Stimulated activated CD4-positive, alpha-beta T cell treated with anti-CD3 and anti-CD28 coated beads, Interleukin-4, amount 100 ng/mL, for 4 hours (primary cell): ENCODE measurements around the gene UBN1.
"Not testable (repeated sequence)": the region's sequence is repeated elsewhere in the genome, so short reads cannot be mapped to it uniquely, and the experiment has no call there.

ENCODE experiments used
- DNase-seq, 2 experiments: peaks; one replicate each; pipeline ENCODE4 v3.0.0-alpha.2; 2020

Gene UBN1

GRCh38 chr16:4910828-4911227, 63.5 kb downstream of the UBN1 start:
- no peak for DNase-seq

DNA sequence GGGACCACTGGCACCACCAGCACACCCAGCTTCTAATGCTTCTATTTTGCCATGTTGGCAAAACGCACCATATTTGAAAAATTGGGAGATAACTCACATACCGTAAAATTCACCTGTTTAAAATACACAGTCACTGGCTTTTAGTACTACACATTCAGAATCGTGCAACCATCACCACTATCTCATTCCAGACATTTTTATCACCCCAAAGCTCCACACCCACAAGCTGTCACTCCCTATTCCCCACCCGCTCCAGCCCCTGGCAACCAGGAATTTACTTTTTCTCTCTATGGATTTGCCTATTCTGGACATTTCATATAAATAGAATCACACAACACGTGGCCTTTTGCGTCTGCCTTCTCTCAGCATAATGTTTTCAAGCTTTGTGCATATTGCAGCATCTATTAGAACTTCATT, 64.7 kb downstream of the UBN1 start:
- no peak for DNase-seq

DNA sequence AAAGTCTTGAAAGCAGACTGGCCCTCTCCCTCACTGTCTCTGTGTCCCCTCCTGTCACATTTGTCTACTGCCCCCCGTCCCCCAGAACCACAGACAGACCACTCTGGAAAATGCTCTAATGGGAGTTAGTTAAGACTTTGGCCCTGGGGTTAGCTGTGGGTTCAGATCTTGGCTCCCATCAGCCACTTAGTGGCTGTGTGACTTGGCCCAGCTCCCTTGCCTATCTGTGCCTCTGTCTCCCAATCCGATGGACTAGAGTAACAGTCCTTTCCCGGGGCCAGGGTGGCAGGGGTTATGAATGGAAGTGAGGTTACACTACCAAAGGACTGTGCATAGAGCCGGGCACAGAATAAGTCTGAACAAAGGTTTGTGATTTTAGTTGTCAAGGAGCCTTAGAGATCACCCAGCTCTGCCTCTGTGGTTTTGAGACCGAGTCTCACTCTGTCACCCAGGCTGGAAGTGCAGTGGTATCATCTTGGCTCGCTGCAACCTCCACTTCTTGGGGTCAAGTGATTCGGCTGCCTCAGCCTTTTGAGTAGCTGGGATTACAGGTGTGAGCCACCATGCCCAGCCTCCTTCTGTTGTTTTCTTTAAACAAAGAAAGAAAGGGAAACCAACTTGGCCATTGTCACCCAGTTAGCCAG, 66.0 kb downstream of the UBN1 start:
- DNase-seq = no peak

DNA sequence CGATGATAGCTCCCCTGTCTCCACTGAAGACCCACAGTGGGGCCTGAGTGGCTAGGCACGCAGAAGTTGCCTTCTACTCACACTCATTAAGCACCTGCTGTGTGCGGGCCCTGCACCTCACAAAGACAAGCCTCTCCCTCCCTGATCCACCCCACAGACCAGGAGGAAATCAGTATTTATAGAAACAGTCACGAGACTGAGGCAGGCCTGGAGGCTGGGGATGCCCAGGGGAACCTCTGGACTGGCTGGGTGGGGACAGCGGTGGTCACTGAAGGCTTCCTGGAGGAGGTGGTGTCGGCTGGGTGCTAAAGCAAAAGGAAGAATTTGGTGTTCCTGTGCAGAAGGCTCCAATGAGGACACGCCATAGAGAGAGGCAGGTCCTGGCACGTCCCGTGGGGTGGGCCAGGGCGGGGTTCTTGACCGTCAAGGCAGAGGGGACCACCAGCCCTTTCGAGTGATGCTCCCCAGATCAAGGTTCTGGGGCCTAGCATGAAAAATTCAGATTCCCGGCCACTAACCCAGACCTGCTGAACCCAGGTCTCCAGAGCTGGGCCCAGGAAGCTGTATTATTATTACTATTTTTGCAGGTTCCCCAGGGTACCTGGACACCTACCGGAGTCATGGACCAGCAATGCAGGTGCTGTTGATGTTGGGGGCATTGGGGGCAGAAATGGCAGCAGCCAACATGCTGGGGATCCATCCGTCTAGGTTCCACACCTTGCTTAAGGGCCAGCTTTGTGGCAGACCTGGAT, 66.7 kb downstream of the UBN1 start:
- no peak for DNase-seq

DNA sequence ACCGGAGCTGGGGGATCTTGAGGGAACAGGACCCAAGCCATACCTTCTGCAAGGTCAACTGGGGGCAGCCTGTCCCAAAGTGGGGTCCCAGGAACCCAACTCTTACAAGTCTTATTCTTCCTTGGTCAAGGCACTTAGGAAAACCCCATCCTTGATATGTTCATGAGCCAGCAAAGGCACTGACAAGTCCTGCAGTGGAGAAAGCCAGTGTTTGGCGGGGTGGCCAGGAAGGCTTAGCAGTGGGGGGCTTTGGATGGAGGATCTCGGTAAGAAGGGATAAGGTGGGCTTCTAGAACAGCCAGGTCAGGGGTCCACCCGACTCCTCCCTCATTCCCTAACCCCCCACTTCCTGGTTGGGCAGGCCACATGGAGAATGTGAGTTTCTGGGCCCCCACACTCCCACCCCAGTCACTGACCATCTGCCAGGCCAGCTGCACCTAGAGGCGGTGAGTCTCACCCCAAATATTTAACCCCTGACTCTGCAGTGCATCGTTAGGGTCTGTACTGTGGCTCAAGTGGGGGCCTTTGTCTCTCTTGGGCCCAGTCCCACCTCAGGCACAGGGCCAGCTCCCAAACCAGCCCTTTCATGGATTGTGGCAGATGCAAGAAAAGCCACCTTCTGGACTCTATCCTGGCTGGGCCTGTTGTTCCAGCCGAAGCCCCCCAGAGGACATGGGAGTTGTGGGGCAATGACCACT, 67.4 kb downstream of the UBN1 start:
- DNase-seq = no peak

GRCh38 chr16:4915226-4915761, 68.0 kb downstream of the UBN1 start:
- DNase-seq = no peak

DNA sequence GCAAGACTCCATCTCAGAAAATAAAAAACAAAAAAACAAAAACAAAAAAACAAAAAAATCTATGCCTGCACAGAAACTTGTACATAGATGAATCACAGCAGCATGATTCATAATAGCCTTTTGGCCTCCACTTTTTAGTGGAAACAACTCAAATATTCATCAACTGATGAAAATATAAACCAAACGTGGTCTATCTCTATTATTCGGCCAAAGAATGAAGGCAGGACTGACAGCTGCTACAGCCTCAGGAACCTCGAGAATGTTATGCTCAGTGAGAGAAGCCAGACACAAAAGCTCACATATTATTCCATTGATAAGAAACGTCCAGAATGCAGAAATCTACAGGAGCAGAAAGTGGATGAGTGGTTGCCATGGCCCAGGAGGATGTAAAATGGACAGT, 69.8 kb downstream of the UBN1 start:
- no peak for DNase-seq

DNA sequence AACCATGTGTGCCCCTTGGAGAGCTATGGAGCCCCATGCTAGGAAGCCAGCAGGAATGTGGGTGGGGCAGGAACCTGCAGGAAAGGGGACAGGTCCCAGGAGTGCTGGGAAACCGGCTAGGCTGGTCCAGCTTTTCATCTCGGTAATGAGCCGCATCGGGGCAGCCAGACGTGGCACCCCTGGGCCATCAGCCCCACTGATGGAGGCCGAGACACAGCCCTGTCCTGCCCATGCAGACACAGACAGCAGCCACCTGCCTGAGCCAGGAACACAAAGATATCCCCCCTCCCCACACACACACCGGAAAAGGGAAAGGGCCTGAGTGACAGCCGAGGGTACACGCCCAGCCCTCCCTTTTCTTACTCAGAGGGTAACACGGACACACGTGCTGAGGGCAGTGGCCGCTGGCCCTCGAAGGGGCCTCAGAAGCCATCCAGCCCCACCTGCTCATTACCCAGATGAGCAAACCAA, 71.5 kb downstream of the UBN1 start:
- DNase-seq = no peak

- DNase-seq = no peak
Measured at GRCh38 chr16:4920826-4921225, 73.5 kb downstream of the UBN1 start.

DNA sequence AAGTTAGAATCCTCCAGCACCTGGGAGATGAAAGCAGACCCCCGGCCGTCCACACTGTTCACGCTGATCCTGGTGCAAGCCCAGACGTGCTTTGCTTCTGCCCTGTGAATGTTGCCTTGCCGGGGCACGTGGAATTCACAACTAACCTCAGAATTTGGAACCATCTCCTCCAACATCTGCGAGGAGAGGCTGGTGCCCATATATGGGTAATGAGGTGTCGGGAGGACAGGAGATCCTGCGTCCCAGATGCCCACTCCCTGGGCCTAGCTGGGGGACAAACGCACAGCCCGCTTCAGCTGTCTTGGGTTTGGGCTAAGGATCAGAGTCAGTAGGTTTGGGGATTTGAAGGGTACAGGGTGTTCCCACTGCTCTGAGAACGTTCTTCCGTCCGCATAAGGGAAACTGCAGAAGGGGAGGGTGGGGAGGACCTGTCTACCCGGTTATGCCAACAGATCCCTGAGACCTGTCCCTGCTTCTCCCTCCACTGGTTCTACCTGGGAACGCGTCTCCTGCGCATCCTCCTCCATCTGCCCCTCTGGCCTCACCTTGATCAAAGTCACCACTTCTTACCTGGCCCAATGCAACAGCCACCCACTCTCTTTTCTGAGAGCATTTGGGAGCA, 75.6 kb downstream of the UBN1 start:
- DNase-seq = no peak

GRCh38 chr16:4923853-4924252, 76.6 kb downstream of the UBN1 start:
- DNase-seq = no peak

DNA sequence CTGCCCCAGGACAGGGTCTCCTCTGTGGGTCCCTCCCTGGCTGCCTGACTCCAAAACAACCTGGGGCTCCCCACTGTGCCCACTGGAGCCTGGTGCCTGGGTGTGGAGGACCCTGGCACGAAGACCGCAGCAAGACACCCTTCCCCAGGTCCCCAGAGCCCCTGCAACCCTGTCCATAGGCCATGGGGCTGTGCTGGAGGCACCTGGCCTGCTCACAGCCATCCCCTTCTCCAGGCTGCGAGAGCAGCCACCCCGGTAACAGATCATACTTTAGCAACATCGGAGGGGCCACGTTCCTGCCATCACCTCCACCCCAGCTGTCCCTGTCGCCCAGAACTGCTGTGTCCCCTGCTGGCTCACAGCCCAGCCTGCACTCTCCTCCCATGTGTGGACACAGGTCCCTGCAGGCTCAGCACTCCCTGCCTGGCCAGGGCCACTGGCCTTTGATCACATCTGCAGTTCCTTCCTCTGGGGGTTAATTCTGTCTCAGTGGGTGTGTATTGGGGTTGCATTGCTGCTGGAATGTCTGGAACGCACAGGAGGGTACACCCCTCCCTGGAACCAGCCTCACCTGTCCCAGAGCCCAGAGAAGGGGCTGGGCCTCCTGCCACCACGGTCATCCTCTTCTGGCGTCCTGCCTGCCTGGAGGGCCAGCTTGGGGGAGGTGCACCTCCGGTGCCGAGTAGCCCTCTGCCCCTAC, 77.5 kb downstream of the UBN1 start:
- DNase-seq = no peak

DNA sequence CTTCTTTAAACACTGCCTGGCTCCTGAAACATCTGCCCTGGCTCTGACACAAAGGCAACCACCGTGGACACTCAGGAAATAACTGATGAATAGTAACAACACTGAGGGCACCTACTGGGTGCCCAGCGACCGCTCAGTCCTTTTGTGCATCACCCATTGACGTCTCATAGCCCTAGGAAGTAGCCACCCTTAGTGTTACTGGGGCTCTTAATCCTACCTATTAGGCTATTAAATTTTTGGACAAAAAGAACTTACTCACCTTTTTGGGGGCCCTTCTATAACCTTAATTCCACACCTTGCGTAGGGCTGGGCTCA, 78.0 kb downstream of the UBN1 start:
- DNase-seq = no peak

DNA sequence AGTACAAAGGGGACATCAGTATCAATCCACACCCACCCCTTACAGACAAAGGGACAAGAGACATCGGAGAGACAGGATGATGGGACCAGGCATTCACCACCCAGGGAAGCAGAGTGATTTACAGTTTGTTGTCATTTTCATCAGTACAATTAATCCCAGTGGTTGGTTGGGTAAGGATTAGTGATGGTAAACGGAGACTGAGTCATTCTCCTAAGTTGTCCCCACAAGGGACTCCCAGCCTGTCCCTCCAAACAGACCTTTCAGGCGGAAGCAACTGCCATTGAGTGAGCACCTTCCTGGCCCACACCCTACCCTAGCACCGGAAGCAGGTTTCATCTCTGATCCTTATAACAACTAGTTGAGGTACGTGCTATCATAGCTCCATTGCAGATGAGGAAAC, 78.5 kb downstream of the UBN1 start:
- DNase-seq = no peak

DNA sequence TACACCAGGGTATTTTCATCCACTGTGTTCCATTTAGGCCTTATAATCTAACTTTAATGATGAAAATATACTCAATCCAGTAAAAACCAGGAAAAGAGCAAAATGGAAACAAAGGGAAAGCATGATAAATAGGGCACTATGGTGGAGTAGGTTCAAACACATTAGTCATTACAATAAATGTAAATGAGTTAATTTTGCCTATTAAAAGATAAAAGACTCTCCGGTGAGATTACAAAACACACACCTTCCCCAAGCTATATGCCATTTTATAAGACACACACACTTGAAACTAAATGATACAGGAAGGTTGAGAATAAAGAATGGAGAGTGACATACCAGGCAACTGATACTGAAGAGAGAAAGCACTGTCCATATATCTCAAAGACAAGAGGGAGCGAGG, 79.6 kb downstream of the UBN1 start:
- DNase-seq = no peak

DNA sequence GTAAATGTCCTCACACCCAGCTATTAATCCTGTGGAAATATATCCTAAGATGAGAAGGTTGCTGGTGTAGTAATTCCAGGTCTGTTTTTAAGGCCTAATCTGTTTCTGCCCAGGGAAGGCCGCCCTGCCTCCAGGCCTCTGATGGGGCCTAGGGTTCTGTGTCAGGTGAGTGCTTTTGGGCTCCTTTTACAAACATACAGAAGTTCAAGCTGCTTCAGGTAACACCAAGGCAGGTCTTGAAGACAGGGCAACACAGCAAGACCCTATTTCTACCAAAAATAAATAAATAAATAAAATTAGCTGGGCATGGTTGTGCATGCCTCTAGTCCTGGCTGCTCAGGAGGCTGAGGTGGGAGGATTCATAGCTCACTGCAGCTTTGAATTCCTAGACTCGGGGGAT, 80.4 kb downstream of the UBN1 start:
- DNase-seq = no peak

- no peak for DNase-seq
Measured at GRCh38 chr16:4928227-4928626, 80.9 kb downstream of the UBN1 start.

DNA sequence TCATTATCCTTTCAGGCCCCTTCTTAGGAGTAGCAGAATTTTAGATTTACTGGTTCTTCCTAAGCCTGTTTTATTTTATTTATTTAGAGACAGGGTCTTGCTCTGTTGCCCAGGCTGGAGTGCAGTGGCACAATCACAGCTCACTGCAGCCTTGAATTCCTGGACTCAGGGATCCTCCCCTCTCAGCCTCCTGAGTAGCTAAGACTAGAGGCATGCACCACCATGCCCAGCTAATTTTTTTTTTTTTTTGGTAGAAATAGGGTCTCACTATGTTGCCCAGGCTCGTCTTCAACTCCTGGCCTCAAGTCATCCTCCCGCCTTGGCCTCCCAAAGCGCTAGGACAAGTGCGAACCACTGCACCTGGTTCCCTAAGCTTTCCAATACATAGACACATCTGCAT, 82.3 kb downstream of the UBN1 start:
- not testable (repeated sequence) for DNase-seq

DNA sequence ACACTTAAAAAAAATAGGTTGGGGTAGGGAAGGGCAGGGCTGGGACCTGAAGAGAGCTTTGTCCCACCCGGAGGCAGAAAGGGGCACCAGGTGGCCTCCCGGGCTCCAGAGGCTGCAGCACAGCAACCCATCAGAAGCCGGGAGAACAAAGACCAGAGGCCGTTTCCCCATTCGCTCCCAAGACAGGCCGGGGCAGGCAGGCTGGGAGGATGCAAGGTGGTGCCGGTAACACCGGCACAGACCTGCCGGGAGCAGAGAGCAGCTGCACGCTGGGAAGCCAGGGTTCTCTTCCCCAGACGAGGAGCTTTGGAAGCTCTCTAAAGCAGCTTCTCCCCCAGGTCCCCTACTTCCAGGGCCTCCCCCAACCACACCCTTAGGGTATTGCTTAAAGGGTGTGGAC, 84.1 kb downstream of the UBN1 start:
- no peak for DNase-seq
